ENCODE data around the gene RNF187. TPM values are rescaled to one million over a fixed set of nuclear protein-coding genes. Genes with fewer than 3 reads are reported as not detected.

RNF187 gene
- total and polyA plus RNA-seq, 2 of the 13 experiments (the other 11 are each of a cell fraction or from before 2014, with no cell fraction given) = 41.3 to 59.4 TPM

DNA sequence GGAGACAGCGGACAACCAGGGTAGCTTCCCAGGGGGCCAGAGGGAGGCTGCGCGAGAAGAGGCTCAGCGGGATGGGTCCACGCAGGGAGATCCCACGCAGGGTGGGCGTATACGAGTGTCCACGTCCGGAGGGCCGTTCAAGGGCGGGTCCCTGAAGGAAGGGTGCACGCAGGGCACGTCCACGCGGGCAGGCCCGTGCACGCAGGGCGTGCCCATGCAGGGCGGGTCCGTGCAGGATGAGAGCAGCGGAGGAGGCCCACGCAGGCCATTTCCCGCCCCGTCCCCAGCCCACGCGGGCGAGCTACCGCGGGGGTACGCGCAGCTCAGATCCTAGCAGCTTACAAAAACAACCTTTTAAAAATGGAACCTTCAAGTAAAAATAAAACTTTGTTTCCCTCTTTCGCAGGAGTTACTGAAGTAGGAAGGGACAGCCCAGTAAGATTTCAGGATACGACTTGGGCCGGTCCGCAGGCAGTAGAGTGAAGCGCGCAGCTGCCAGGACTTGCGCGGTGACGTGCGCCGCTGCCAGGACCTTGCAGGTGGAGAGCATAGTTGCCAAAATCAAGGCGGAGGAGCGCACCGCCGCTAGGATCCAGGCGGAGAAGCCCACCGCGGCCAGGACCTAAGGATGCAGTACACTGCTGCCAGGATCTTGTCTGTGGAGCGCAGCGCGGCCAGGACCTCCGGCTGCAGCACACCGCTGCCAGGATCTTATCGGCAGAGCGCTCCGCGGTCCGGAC, 416 bp upstream of the RNF187 start (continued):
- TF ChIP-seq GATA4 (IDR thresholded peaks at IDR 0.05; ENCODE audit: borderline replicate concordance, low read depth) (no peak), ZBTB7A (CRISPR knock-in tag; IDR thresholded peaks at IDR 0.05) (peak; percentile 91), ARHGAP35 (CRISPR knock-in tag; IDR thresholded peaks at IDR 0.05; ENCODE audit: borderline replicate concordance) (peak; percentile 80), ZMYM4 (CRISPR knock-in tag; IDR thresholded peaks at IDR 0.05) (peak; percentile 20; the same call in 1 of the 2 replicates), SMAD1 (CRISPR knock-in tag; IDR thresholded peaks at IDR 0.05; ENCODE audit: borderline replicate concordance, low read depth) (no peak), NCOR1 (IDR thresholded peaks at IDR 0.05; ENCODE audit: borderline replicate concordance, low read length) (no peak), ZMYM2 (CRISPR knock-in tag; IDR thresholded peaks at IDR 0.05) (peak; percentile 74), POLR2AphosphoS2 (IDR thresholded peaks at IDR 0.05; ENCODE audit: low read depth, low read length) (no peak), DMAP1 (CRISPR knock-in tag; IDR thresholded peaks at IDR 0.05) (peak; percentile 82), NAIF1 (CRISPR knock-in tag; IDR thresholded peaks at IDR 0.05; ENCODE audit: borderline replicate concordance) (peak; percentile 74; the same call in 1 of the 2 replicates), PPARG (CRISPR knock-in tag; conservative IDR thresholded peaks at IDR 0.05) (0 out of 2 replicates have a peak, but pooled peaks have one; percentile 14), TCF12 (IDR thresholded peaks at IDR 0.05) (no peak), TCF12 (CRISPR knock-in tag; IDR thresholded peaks at IDR 0.05) (peak; percentile 87; the same call in 1 of the 2 replicates), SNAI1 (CRISPR knock-in tag; IDR thresholded peaks at IDR 0.05; ENCODE audit: borderline replicate concordance) (peak; percentile 95), ZNF674 (CRISPR knock-in tag; IDR thresholded peaks at IDR 0.05; ENCODE audit: low read depth) (peak; percentile 92; the same call in 1 of the 2 replicates)
- TF ChIP-seq, protein P1, sequence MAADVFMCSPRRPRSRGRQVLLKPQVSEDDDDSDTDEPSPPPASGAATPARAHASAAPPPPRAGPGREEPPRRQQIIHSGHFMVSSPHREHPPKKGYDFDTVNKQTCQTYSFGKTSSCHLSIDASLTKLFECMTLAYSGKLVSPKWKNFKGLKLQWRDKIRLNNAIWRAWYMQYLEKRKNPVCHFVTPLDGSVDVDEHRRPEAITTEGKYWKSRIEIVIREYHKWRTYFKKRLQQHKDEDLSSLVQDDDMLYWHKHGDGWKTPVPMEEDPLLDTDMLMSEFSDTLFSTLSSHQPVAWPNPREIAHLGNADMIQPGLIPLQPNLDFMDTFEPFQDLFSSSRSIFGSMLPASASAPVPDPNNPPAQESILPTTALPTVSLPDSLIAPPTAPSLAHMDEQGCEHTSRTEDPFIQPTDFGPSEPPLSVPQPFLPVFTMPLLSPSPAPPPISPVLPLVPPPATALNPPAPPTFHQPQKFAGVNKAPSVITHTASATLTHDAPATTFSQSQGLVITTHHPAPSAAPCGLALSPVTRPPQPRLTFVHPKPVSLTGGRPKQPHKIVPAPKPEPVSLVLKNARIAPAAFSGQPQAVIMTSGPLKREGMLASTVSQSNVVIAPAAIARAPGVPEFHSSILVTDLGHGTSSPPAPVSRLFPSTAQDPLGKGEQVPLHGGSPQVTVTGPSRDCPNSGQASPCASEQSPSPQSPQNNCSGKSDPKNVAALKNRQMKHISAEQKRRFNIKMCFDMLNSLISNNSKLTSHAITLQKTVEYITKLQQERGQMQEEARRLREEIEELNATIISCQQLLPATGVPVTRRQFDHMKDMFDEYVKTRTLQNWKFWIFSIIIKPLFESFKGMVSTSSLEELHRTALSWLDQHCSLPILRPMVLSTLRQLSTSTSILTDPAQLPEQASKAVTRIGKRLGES (CRISPR knock-in tag; IDR thresholded peaks at IDR 0.05; ENCODE audit: borderline replicate concordance) = peak; percentile 72; the same call in 1 of the 2 replicates
- TF ChIP-seq, protein P2, sequence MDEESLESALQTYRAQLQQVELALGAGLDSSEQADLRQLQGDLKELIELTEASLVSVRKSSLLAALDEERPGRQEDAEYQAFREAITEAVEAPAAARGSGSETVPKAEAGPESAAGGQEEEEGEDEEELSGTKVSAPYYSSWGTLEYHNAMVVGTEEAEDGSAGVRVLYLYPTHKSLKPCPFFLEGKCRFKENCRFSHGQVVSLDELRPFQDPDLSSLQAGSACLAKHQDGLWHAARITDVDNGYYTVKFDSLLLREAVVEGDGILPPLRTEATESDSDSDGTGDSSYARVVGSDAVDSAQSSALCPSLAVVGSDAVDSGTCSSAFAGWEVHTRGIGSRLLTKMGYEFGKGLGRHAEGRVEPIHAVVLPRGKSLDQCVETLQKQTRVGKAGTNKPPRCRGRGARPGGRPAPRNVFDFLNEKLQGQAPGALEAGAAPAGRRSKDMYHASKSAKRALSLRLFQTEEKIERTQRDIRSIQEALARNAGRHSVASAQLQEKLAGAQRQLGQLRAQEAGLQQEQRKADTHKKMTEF (CRISPR knock-in tag; IDR thresholded peaks at IDR 0.05) = peak; percentile 74
- TF ChIP-seq, protein P3, sequence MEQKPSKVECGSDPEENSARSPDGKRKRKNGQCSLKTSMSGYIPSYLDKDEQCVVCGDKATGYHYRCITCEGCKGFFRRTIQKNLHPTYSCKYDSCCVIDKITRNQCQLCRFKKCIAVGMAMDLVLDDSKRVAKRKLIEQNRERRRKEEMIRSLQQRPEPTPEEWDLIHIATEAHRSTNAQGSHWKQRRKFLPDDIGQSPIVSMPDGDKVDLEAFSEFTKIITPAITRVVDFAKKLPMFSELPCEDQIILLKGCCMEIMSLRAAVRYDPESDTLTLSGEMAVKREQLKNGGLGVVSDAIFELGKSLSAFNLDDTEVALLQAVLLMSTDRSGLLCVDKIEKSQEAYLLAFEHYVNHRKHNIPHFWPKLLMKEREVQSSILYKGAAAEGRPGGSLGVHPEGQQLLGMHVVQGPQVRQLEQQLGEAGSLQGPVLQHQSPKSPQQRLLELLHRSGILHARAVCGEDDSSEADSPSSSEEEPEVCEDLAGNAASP (CRISPR knock-in tag; IDR thresholded peaks at IDR 0.05; ENCODE audit: borderline replicate concordance) = peak; percentile 53
- TF ChIP-seq, protein P4, sequence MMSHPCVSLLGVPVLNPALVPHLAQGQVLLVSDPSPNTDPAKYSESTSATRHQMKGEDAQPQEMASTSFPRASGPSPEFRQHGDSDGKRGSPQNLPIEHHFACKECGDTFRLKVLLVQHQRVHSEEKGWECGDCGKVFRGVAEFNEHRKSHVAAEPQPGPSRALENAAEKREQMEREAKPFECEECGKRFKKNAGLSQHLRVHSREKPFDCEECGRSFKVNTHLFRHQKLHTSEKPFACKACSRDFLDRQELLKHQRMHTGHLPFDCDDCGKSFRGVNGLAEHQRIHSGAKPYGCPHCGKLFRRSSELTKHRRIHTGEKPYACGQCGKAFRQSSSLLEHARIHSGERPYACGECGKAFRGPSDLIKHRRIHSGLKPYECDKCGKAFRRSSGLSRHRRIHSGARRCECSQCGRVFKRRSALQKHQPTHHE (CRISPR knock-in tag; IDR thresholded peaks at IDR 0.05; ENCODE audit: borderline replicate concordance) = peak; percentile 98
- TF ChIP-seq, protein P5, sequence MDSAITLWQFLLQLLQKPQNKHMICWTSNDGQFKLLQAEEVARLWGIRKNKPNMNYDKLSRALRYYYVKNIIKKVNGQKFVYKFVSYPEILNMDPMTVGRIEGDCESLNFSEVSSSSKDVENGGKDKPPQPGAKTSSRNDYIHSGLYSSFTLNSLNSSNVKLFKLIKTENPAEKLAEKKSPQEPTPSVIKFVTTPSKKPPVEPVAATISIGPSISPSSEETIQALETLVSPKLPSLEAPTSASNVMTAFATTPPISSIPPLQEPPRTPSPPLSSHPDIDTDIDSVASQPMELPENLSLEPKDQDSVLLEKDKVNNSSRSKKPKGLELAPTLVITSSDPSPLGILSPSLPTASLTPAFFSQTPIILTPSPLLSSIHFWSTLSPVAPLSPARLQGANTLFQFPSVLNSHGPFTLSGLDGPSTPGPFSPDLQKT (CRISPR knock-in tag; IDR thresholded peaks at IDR 0.05; ENCODE audit: borderline replicate concordance) = peak; percentile 88; the same call in 1 of the 2 replicates
